HEK293 (cell line): Measurements from ENCODE around the gene FBXO2.

Experiments used
- HOXA7 ChIP-seq: sonication (generic); formaldehyde crosslinking; IDR thresholded peaks from 2 replicates; pipeline ENCODE4 v1.8.1; 2022; ENCODE audit warnings: missing genetic modification reagents, borderline replicate concordance
- YY1 ChIP-seq: fragments of 450-650 bp; formaldehyde crosslinking; IDR thresholded peaks from 2 replicates; pipeline ENCODE4 v1.5.1; 2018; ENCODE audit warnings: missing biosample characterization, missing genetic modification characterization
- ZNF132 ChIP-seq: fragments of 450-650 bp; formaldehyde crosslinking; IDR thresholded peaks from 2 replicates; pipeline ENCODE4 v1.5.1; 2017; ENCODE audit warnings: missing biosample characterization, missing genetic modification characterization, borderline replicate concordance
- ZNF175 ChIP-seq: fragments of 450-650 bp; formaldehyde crosslinking; IDR thresholded peaks from 2 replicates; pipeline ENCODE4 v1.5.1; 2016; ENCODE audit warnings: missing biosample characterization, missing genetic modification characterization
- ZNF2 ChIP-seq: fragments of 450-650 bp; formaldehyde crosslinking; IDR thresholded peaks from 2 replicates; pipeline ENCODE4 v1.5.1; 2016; ENCODE audit warnings: missing biosample characterization, missing genetic modification characterization
- ZNF274 ChIP-seq, 2 experiments: fragments of 200-500 bp in 1 of 2; fragments of 450-650 bp in 1 of 2; sonication (Bioruptor generic) in 1 of 2; formaldehyde crosslinking in 1 of 2; IDR thresholded peaks; 2 replicates each; pipeline versions ENCODE4 v1.5.1 to v1.6.1; 2014 to 2016; ENCODE audit warnings: borderline replicate concordance in 1 of 2, inconsistent platforms in 1 of 2, low read length in 1 of 2, missing biosample characterization in 1 of 2, missing genetic modification characterization in 1 of 2
- ZNF521 ChIP-seq: fragments of 450-650 bp; formaldehyde crosslinking; IDR thresholded peaks from 2 replicates; pipeline ENCODE4 v1.5.1; 2017; ENCODE audit warnings: missing biosample characterization, mild to moderate bottlenecking, missing genetic modification characterization
- TF ChIP-seq, protein P1 (sequence below): fragments of 450-650 bp; formaldehyde crosslinking; IDR thresholded peaks from 2 replicates; pipeline ENCODE4 v1.5.1; 2016; ENCODE audit warnings: missing biosample characterization, missing genetic modification characterization
- TF ChIP-seq, protein P2 (sequence below): fragments of 450-650 bp; formaldehyde crosslinking; IDR thresholded peaks from 2 replicates; pipeline ENCODE4 v1.5.1; 2016; ENCODE audit warnings: missing biosample characterization, missing genetic modification characterization

DNA sequence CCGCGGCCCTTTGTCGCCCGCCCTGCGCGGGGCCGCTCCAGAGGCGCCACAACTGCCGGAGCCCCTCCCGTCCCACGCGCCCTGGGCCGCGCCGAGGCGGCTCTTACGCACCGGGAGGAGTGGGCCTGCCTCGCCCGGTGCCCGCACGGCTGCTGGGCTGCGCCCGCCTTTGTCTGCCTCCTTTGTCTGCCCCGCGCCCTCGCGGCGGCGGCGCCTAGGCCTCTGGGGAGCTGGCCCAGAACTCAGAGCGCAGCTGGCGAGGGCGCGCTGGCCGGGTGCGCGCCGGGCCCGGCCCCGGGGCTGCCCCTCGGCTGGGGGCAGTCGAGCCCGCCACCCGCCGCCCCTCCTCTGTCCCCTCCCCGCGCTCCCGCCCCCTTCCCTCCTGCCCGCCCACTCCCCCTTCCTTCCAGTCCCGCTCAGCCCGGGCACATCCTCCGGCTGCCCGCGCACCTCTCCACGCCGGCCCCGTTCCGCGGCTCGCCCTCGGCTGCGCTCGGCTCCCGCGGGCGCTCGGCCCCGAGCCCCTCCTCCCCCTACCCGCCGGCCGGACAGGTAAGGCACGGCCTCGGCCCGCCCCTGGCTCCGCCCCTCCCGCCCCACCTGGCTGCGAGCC, 37.2 kb upstream of the FBXO2 start, which contains the start of gene DRAXIN:
- TF ChIP-seq, protein P1, sequence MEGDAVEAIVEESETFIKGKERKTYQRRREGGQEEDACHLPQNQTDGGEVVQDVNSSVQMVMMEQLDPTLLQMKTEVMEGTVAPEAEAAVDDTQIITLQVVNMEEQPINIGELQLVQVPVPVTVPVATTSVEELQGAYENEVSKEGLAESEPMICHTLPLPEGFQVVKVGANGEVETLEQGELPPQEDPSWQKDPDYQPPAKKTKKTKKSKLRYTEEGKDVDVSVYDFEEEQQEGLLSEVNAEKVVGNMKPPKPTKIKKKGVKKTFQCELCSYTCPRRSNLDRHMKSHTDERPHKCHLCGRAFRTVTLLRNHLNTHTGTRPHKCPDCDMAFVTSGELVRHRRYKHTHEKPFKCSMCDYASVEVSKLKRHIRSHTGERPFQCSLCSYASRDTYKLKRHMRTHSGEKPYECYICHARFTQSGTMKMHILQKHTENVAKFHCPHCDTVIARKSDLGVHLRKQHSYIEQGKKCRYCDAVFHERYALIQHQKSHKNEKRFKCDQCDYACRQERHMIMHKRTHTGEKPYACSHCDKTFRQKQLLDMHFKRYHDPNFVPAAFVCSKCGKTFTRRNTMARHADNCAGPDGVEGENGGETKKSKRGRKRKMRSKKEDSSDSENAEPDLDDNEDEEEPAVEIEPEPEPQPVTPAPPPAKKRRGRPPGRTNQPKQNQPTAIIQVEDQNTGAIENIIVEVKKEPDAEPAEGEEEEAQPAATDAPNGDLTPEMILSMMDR (tag by site-specific recombination) = no peak
- TF ChIP-seq ZNF2 = no peak
- no peak for TF ChIP-seq ZNF521
- TF ChIP-seq, protein P2, sequence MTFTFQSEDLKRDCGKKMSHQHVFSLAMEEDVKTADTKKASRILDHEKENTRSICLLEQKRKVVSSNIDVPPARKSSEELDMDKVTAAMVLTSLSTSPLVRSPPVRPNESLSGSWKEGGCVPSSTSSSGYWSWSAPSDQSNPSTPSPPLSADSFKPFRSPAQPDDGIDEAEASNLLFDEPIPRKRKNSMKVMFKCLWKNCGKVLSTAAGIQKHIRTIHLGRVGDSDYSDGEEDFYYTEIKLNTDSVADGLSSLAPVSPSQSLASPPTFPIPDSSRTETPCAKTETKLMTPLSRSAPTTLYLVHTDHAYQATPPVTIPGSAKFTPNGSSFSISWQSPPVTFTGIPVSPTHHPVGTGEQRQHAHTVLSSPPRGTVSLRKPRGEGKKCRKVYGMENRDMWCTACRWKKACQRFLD (tag by site-specific recombination) = no peak
- TF ChIP-seq YY1 (tag by site-specific recombination) = no peak
- no peak for TF ChIP-seq ZNF274 (IDR thresholded peaks at IDR 0.05; ENCODE audit: low read length)
- TF ChIP-seq ZNF274 (tag by site-specific recombination; IDR thresholded peaks at IDR 0.05; ENCODE audit: borderline replicate concordance) = no peak
- TF ChIP-seq ZNF175 (tag by site-specific recombination) = no peak
- no peak for TF ChIP-seq HOXA7 (CRISPR knock-in tag)
- no peak for TF ChIP-seq ZNF132 (tag by site-specific recombination)
